Measurements from ENCODE around the gene LAMA3.

- TF ChIP-seq, protein P1, sequence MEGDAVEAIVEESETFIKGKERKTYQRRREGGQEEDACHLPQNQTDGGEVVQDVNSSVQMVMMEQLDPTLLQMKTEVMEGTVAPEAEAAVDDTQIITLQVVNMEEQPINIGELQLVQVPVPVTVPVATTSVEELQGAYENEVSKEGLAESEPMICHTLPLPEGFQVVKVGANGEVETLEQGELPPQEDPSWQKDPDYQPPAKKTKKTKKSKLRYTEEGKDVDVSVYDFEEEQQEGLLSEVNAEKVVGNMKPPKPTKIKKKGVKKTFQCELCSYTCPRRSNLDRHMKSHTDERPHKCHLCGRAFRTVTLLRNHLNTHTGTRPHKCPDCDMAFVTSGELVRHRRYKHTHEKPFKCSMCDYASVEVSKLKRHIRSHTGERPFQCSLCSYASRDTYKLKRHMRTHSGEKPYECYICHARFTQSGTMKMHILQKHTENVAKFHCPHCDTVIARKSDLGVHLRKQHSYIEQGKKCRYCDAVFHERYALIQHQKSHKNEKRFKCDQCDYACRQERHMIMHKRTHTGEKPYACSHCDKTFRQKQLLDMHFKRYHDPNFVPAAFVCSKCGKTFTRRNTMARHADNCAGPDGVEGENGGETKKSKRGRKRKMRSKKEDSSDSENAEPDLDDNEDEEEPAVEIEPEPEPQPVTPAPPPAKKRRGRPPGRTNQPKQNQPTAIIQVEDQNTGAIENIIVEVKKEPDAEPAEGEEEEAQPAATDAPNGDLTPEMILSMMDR (conservative IDR thresholded peaks at IDR 0.05; ENCODE audit: low read length), result no peak
- TF ChIP-seq EZH2phosphoT487 (IDR thresholded peaks at IDR 0.05; ENCODE audit: borderline replicate concordance), result no peak
Measured at GRCh38 chr18:23932385-23933067, 243.3 kb downstream of the LAMA3 start.

All from Loucy (cell line).